HG03520 (cell line): ENCODE measurements around the gene CHRNB4.

Experiments used
- ATAC-seq: cut with Tn5 transposase; IDR thresholded peaks from one replicate; pipeline ENCODE4 v1.9.1; 2021; ENCODE audit warnings: mild to moderate bottlenecking, moderate library complexity; ENCODE audit not compliant: unreplicated experiment

Gene CHRNB4

DNA sequence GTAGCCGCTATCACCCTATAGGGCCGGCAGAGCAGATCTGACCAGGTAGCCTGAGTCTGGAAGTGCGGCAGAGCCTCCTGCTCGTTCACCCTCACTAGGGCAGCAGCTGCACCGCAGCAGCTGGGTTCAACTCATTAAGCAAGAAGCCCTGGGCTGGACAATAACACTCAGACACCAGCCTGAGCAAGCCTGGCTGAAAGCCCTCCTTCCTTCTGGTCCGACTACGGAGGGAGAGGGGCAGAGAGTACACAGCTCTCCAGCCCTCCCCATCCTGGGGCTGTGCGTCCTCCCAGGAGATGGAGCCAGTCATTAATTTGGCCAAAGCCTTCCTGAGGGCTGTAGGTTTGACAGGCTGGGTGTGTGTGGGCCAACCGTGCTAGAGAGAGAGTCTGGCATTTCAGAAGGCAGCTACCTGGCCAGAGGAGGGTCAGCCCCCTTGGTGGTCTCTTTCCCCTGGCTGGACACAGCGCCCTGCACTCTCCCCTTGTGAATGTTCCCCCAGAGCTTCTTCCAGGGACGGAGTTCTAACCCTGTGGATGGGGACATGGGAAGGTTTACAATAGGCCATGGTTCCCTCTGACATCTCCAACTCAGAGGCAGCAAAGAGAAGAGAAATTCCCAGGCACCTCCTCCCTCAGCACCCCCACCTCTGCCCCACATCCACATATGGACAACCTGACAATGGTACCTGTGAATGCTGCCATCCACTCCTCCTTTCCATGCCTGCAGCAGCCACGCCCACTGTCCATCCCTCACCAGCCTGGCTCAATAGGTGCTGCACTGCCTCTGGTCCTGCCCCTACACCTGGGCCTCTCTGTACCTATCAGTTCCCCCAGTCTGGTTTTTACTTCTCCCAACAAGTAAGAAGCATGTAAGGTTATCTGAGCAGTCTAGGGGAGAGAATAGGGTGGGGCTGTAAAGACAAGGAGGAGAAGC lies 6.5 kb downstream of the CHRNB4 start:
- ATAC-seq: no peak

DNA sequence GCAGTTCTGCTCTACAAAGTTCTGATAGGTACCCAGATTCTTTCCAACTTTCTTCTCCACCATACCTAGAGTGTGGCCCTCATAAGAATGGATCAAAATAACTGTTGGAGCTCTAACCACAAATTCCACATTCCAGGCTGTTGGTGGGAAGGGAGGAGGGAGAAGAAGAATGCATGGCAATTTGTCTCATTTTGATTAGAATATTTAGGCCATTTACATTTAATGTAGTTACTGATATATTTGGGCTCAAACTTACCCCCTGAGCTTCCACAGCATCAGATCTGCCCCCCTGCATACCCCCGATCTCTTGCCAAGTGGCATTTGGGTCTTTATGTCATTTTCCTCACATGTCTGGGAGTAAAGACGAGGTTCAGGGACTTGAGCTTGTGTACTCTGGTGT lies 7.7 kb downstream of the CHRNB4 start:
- no peak for ATAC-seq

DNA sequence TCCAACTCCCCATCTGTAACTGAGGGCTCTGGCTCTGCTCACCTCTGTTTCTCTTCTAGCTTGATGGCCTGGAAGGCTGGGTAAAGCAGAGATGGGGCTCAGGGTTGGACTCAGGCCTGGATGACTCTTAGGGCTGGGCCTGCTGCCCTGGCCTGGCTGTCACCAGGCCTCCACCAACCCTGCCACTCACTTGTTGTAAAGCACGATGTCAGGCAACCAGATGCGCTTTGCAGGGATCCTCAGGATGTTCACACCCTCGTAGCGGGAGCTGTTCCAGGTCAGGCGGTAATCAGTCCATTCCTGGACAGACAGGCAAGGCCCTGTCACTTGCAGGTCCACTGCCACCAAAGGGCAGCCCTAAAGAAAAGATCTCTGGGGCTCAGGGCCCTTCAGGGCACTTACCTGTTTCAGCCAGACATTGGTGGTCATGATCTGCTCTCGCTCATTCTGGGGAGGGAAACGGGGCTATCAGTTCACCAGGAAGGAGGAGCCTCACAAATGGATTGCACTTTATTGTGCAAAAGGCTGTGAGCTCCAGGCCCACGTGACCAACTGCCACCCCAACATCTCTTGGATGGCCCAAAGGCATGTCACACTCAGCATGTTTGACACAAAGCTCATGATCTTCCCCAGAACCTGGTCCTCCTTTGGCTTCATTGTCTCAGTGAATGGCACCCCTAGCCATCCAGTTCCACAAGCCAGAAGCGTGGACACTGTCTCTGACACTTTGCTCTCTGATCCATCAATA lies 9.9 kb downstream of the CHRNB4 start:
- no peak for ATAC-seq

DNA sequence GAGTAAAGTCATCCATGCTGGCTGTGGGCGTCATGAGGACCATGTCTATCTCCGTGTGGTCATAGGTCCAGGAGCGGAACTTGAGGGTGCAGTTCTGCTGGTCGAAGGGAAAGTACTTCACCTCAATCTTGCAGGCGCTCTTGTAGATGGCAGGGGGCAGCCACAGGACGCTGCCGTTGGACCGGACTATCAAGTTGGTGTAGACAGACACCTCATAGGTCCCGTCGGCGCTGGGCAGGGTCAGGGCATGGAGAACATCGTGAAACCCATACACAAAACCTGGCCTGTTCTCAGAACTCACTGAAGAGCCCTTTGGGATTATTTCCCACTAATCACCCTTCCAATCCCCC lies 11.3 kb downstream of the CHRNB4 start:
- no peak for ATAC-seq

DNA sequence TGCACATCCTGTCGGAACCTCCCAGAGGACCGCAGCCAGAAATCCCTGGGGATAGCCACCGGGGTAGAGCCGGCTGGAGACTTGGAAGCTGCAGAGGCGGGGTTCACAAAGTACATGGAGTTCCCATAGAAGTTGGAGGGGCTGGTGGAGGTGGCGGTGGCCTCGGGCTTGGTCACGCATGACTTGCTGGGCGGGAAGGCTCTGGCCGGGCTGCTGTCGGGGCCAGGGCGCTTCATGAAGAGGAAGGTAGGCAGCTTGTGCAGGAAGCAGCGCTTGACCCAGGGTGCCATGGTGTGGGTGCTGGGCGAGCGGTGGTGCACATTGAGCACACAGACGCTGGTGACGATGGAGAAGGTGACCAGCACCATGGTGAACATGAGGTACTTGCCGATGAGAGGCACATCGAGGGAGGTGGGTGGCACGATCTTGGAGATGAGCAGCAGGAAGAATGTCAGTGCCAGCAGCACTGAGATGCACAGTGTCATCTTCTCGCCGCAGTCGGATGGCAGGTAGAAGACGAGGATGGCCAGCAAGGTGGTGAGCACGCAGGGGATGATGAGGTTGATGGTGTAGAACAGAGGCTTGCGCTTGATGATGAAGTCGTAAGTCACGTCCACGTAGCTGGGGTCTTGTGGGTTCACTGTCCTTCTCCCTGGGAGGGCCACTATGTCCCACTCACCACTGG lies 11.8 kb downstream of the CHRNB4 start:
- no peak for ATAC-seq

DNA sequence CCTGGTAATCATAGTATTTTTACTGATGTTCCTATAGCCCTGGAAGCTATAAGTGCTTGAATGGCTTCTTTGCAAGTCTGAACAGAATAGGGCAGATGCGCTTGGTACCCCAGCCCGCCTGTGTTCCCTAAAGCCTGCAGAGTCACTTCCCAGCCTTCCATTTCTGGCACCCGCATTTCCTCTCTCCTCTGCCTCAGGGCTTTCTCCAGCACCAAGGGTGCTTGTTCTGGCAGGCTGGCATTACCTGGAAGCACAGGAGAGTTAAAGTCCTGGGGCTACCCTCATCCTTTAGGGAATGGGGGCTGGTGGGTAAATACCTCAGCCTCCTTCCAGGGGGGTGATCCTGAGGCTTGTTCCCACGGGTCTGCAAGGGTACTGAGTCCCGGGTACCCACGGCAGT lies 12.8 kb downstream of the CHRNB4 start:
- no peak for ATAC-seq

DNA sequence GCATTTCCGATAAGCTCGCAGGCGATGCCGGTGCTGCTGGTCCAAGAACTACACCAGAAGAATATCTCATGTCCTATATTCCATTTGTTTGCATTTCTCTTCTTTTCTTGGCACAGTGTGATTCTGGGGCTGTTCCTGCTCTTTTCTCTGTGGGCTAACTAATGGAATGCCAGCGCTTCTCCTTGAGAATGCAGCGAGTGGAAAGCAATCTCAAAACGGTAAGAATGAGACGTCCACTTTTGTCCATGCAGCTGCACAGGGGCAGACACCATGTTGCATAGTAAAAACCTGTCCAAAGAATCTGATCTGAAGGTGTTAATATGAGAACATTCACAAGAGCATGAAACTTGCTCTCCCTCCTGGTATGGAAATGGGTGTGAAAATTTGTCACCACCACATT lies 13.7 kb downstream of the CHRNB4 start:
- ATAC-seq: no peak

DNA sequence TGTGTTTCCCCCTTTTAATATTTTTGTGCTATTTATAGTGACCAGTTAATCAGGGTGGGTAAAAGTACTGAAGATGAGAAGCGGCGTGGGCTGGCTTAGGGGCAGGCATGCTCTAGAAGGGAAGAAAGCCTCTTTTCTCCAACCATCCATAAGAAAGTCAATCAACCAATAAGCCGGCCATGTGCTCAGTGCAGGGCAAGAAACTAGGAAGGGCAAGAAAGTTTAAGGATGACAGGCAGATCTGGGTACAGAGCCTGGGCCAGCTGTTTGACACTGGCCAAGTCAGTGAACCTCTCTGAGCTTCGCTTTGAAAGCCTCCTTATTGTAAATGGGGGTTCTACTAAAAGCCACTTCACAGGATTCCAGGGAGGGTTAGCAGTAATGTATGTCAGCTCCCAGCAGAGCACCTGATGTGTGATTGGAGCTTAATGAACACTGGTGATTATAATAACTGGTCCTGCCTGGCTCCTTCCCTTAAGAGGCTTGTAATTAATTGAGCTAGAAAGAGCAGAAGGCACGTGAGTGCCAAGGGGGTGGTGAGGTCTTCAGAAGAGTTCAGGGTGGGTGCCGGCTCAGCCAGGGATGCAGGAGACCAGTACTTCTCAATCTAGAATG lies 14.5 kb downstream of the CHRNB4 start:
- no peak for ATAC-seq

DNA sequence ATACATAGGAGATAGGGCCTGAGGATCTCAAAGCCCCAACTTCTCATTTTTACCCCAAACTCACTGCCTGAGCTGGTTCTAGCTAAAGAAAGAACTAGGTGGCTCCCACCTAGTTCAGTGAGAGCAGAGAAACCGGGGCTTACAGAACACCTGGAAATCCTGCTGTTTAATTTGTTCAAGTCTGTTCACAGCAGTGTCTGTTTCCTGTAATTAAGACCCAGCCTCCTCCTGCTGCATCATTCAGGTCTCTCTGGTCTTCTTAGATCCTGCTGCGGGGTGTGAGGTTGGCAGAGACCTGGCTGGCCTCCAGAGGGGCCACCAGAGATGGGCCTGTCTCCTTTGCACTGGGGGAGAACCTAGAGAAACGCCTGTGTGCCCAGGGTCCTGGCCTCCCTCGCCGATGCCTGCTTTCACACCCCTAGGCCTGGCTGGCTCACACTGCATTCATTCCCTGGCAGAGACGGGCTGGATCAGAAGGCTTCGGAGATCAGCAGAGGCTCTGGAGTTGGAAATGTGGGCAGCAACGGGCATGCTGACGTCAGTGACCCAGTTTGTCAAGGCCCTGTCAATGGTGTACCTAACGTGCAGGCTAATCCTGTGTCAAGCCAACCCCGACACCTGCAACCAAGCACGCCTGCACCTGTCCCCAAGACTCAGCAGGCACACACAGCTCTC lies 15.3 kb downstream of the CHRNB4 start:
- no peak for ATAC-seq

DNA sequence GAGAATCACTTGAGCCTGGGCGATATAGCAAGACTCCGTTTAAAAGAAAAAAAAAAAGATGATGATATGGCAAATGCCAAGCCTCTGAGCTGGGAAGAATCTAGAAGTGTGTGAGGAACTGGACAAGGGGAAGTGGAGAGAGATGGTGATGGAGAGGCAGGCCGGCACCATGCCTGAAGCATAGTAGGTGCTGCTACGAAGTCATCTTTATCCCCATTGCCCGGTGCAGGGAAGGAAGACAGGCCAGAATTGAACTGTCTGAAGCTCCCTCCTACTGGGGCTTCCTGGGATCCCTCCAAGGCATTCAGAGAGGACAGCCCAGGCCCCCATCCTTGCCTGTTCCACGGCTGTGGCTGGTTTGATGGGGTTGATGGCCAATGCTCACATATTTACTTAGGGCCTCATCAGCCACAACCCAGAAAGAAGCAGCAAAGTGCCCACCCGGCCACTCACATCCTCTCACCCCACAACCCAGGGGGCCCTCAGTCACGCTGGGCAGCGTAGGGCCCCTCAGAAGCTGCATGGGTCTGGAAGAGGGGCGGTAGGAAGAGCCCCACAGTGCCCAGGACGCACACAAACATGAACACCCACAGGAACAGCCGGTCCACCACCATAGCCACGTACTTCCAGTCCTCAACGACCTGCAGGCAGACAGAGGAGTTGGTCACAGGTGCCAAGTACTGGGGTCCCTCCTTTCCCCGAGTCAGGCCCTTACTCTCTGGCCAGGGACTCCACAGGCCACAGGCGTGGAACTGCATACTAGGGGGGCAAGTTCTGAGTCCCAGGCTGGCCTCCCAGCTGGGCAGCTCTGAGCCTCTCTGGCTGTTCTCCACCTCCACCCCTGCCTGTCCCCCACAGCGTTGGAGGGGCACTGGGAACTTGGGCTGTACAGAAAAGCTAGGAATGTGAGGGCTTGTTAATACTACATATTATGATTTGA lies 16.1 kb downstream of the CHRNB4 start:
- no peak for ATAC-seq

DNA sequence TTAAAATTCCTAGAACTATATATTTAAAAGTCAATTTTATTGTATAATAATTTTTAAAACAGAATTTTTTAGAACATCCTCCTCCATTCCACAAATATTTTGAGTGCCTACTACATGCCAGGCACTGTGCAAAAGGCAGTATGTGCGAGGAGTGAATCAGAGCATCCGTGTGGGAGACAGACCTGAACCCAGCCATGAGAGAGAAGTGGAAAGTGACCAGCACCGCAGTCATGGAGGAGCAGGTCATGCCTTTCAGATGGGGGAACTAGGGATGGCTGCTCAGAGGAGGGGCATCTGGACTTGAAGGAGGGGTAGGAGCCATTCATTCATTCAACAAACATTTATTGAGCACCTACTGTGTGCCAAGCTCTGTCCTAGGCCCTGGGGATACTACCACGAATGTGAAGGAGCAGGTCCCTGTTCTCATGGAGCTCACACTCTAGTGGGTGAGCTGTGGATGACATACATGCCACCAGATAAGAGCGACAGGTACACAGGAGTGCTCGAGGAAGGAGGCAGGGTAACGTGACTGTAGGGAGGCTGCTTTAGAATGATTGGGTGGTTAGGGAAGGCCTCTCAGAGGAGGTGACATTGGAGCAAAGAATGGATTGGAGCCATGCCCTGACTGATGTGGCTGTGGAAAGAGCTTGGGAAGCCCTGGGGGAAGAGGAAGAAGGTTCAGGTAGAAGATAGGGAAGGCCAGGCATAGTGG lies 17.1 kb downstream of the CHRNB4 start:
- ATAC-seq: no peak

DNA sequence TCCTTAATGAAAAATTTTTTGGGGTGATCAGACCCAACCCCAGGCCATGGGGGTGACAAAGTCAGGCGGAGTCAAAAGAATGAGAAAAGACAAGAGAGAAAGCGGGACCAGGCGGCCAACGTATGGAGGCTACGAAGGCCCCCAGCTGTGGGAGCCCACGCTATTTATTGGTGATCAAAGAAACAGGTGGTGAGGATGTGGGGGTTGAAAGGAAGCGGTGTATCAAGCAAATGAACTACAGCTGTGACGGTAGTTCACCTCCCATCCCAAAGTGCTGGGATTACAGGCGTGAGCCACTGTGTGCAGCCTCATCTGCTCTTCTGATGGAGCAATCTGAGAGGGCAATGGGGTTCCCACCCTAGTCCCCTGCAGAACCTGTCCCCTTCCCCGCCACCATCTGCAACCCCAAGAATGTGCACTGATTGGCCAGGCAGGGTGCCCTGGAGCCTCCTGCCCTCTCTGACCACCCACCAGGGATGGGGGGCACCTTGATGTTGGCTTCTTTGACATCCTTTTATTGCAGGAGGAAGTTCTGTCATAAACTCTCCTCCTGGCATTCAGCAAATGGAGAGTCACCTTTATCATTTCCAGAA lies 19.1 kb downstream of the CHRNB4 start:
- no peak for ATAC-seq

DNA sequence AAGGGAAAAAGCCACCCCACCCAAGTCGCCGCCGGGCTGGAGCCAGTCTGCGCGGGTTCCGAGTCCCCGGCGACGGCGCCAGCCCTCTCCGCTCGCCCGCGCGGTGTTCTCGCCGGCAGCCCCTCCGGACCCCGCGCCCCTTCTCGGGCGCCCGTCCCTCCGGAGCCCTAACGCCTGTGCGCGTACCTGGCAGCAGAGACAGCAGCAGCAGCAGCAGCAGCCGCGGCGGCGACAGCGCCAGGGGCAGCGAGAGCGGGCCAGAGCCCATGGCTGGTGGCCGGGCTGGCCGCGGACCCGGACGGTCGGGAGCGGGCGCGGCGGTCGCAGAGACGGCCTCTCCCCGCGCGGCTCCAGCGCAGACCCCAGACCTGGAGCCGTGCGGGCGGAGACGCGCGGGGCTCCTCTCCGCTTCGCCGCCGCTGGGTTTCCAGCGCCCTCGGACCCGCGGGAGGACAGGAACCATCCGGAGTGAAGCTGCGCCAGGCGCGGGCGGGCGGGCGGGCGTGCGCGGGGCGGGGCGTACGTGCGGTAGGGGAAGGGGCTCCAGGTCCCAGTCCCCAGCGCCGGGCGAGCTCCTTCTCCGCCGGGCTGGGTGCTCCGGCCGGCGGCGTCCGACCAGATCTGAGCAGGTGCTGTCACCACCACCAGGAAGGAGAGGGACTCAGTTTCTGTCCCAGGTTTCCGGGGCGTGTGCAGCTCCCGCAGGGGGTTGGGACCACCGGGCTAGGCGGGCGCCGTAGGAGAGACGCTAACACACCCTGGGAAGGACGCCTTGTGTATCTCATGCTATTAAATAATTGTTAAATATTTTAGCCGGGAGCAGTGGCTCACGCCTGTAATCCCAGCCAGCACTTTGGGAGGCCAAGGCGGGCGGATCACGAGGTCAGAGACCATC lies 20.2 kb downstream of the CHRNB4 start, which contains the start of gene CHRNA3:
Gene CHRNA3, minus strand, starts transcription at position 470 of the 895 bp plus-strand sequence. Its CDS starts 202 bp downstream, at position 268.
- ATAC-seq: no peak

DNA sequence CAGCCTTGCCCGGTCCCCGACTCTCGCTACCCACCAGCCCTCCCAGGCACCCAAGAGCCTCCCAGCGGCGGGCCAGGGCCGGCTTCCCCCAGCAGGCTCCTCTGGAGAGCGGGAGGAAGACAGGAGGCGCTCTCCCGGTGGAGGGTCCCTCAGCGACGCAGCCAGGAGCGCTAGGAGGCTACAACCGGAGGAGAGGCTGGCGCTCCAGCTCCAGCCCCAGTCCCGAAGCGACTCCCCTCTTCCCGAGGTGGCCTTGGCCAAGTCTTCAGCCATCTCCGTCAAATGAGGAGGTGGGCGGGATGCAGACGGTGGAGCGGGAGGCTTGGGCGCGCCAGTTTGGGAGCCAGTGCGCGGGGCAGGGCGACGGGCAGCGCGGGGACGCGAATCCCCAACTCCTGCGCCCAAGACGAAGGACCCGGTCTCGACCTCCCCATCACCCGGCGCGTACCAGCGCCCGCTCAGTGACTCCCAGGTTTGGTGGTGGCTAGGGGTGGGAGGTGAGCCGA lies 20.9 kb downstream of the CHRNB4 start:
- no peak for ATAC-seq

DNA sequence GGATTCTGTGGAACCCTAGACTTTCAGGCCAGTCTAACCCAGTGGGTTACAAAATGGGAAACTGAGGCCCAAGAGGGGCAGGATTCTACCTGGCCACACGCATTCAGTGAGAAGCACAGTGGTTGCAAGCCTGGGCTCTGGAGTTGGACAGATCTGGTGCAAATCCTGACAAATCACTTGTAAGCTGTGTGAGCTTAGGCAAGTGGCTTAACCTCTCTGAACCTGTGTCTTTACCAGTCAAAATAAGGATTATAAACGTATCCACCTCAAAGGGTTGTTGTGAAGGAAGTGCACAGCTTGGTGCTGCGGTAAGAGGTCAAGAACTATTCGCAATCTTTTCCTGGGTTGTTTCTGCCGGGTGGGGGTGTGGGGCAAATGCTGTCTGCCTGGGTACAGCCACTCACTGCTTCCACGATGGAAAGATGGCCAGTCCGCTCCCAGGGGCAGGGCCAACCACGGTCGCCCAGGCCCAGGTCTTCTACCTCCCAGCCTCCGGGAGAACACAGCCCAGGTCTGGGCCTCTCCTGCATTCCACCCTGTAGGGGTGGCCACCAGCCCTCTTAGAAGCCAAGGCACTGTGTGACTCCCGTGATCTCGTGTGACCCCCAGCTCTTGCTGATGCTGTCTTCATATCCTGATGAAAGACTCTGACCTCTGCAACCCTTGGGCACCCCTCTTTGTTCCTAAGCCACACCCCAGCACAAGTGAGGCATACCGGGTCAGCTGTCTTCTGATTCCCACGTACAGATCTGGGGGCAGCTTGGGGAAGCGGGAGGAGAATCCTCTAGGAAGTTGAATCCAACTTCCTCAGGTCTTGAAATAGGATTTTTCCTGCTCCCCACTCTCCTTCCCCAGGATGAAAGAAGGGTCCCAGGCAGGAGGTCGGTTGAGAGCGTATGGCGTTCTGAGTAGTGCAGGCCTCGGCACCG lies 21.7 kb downstream of the CHRNB4 start:
- no peak for ATAC-seq

DNA sequence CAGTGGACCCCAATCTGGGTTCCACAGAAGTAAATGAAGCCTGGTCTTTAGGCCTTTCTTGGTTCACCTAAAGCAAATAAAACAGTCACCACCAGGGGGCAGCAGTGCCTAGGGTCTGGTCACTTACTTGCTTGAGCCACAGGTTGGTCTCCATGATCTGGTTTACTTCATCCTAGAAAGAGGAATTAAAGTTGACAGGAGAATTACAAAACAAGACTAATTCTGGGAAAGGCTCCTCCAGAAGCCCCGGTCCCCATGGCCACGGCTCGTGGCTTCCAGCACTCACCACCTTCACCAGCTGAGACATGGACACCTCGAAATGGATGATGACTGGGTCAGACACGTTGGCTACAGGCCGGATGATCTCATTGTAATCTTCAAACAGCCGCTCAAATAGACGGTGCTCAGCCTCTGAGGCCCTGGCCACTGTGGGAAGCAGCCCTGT lies 22.5 kb downstream of the CHRNB4 start:
- no peak for ATAC-seq
